Measurements from ENCODE around the gene TNRC6C. TPM values are rescaled to one million over a fixed set of nuclear protein-coding genes. Genes with fewer than 3 reads are reported as not detected.

Gene TNRC6C
- total RNA-seq, 2 experiments from 2014 or later = 50.7 to 57.3 TPM

DNA sequence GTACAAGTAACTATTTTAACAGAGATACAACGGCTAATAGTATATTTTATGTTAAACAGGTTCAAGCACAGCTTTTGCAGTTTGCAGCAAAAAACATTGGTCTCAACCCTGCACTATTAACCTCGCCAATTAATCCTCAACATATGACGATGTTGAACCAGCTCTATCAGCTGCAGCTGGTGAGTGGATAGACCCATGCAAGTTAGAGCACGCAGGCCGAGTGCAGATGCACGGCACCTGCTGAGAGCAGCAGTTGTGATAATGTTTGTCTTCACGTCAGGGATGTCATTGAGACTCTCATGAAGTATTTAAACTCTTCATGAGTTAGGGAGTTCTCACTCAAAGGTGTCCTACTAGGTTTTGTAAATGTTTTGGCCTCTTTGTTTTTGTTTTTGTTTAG lies 124.5 kb downstream of the TNRC6C start:
- Mint-ChIP-seq H3K27me3 (no peaks in the 10 kb centered on the region), H3K36me3 (ENCODE audit: low read depth) (peaks cover 92% of the 10 kb centered on the region), H3K27ac (no peak overlapping the region), H3K4me1 (ENCODE audit: low read depth) (no peaks in the 10 kb centered on the region), H3K4me3 (no peak overlapping the region), H3K9me3 (no peaks in the 10 kb centered on the region)
- Histone ChIP-seq H3K4me1 (ENCODE audit: insufficient read depth, low read length) (no peaks in the 10 kb centered on the region), H3K36me3 (ENCODE audit: insufficient read depth, low read length) (peaks cover 86% of the 10 kb centered on the region), H3K27me3 (ENCODE audit: control insufficient read depth in 1 of 2, insufficient read depth in 2 of 2, low read length in 2 of 2) (no peaks in the 10 kb centered on the region), H3K4me3 (ENCODE audit: low read length) (no peak overlapping the region), H3K27ac (ENCODE audit: low read depth in 1 of 2, low read length in 2 of 2) (no peak overlapping the region), H3K9me3 (ENCODE audit: control insufficient read depth in 1 of 2, insufficient read depth in 1 of 2, low read length in 2 of 2) (no peaks in the 10 kb centered on the region)
- intact Hi-C loops (cut with DNase I, micrococcal nuclease) = loop anchor here in 1 of 2 experiments (10.0 kb wide), 1 partner anchor 342 kb away; no protein-coding TSS in a partner anchor
- no peak for DNase-seq
- ATAC-seq (ENCODE audit: poor library complexity) = no peak
- no peak for TF ChIP-seq CTCF (IDR thresholded peaks at IDR 0.05)
- CTCF ChIA-PET = interaction anchor here (1.3 kb wide), 1 partner anchor 9 kb away, joined by 3 read pairs; no protein-coding TSS in a partner anchor
- POLR2A ChIA-PET = no interaction called here

- CTCF ChIA-PET = no interaction called here
- intact Hi-C loops (cut with DNase I, micrococcal nuclease) = loop anchor here in 1 of 2 experiments (10.0 kb wide), 1 partner anchor 338 kb away; no protein-coding TSS in a partner anchor
- TF ChIP-seq CTCF (IDR thresholded peaks at IDR 0.05) = no peak
- DNase-seq (no peak), ATAC-seq (ENCODE audit: poor library complexity) (no peak)
- Mint-ChIP-seq H3K4me1 (ENCODE audit: low read depth) (no peaks in the 10 kb centered on the region), H3K27ac (no peak overlapping the region), H3K36me3 (ENCODE audit: low read depth) (peaks cover 91% of the 10 kb centered on the region), H3K4me3 (no peak overlapping the region), H3K27me3 (no peaks in the 10 kb centered on the region), H3K9me3 (no peaks in the 10 kb centered on the region)
- Histone ChIP-seq H3K27ac (ENCODE audit: low read depth in 1 of 2, low read length in 2 of 2) (no peak overlapping the region), H3K4me1 (ENCODE audit: insufficient read depth, low read length) (no peaks in the 10 kb centered on the region), H3K4me3 (ENCODE audit: low read length) (no peak overlapping the region), H3K9me3 (ENCODE audit: control insufficient read depth in 1 of 2, insufficient read depth in 1 of 2, low read length in 2 of 2) (no peaks in the 10 kb centered on the region), H3K36me3 (ENCODE audit: insufficient read depth, low read length) (peaks cover 84% of the 10 kb centered on the region), H3K27me3 (ENCODE audit: control insufficient read depth in 1 of 2, insufficient read depth in 2 of 2, low read length in 2 of 2) (no peaks in the 10 kb centered on the region)
- POLR2A ChIA-PET = no interaction called here
Measured at GRCh38 chr17:78086740-78087139, 128.2 kb downstream of the TNRC6C start.

DNA sequence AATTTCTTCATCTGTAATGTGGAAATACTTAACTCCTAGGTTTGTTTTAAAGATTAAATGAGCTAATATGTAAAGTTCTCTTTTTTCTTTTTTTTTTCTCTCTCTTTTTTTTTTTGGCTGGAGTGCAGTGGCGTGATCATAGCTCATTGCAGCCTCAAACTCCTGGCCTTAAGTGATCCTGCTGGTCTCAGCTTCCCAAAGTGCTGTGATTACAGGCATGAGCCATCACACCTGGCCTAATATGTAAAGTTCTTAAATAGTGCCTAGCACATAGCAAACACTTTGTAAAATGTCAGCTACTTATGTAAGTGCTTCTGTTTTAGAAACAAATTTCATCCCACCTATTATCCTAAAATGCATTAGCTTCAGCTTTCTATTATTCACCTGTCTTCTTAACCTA lies 130.0 kb downstream of the TNRC6C start:
- intact Hi-C loops (cut with DNase I, micrococcal nuclease) = loop anchor here in 1 of 2 experiments (10.0 kb wide), 1 partner anchor 336 kb away; no protein-coding TSS in a partner anchor
- Mint-ChIP-seq H3K36me3 (ENCODE audit: low read depth) (peaks cover 91% of the 10 kb centered on the region), H3K27ac (peak overlapping the region; percentile 51), H3K4me3 (no peak overlapping the region), H3K4me1 (ENCODE audit: low read depth) (no peaks in the 10 kb centered on the region), H3K9me3 (no peaks in the 10 kb centered on the region), H3K27me3 (no peaks in the 10 kb centered on the region)
- no peak overlapping the region for H3K27ac ChIP-seq (ENCODE audit: low read depth in 1 of 2, low read length in 2 of 2)
- no peaks in the 10 kb centered on the region for H3K27me3 ChIP-seq (ENCODE audit: control insufficient read depth in 1 of 2, insufficient read depth in 2 of 2, low read length in 2 of 2)
- no peak for DNase-seq
- ChIA-PET CTCF (interaction anchor here (1.2 kb wide), 1 partner anchor 546 kb away, joined by 3 read pairs; no protein-coding TSS in a partner anchor), POLR2A (interaction anchor here (0.6 kb wide), 1 partner anchor 743 kb away, joined by 3 read pairs; no protein-coding TSS in a partner anchor)
- peaks cover 86% of the 10 kb centered on the region for H3K36me3 ChIP-seq (ENCODE audit: insufficient read depth, low read length)
- no peaks in the 10 kb centered on the region for H3K4me1 ChIP-seq (ENCODE audit: insufficient read depth, low read length)
- TF ChIP-seq CTCF (IDR thresholded peaks at IDR 0.05) = no peak
- H3K4me3 ChIP-seq (ENCODE audit: low read length) = no peak overlapping the region
- ATAC-seq (ENCODE audit: poor library complexity) = no peak
- H3K9me3 ChIP-seq (ENCODE audit: control insufficient read depth in 1 of 2, insufficient read depth in 1 of 2, low read length in 2 of 2) = no peaks in the 10 kb centered on the region

Data from CD4-positive, alpha-beta T cell (primary cell).